ENCODE results near the gene KLHL17. TPM values are rescaled to one million over a fixed set of nuclear protein-coding genes. Genes with fewer than 3 reads are reported as not detected.
A peak's percentile ranks its signal among the peaks of the same experiment; 100 is the strongest.

Gene KLHL17
- polyA plus RNA-seq, 1 donor, result 6.8 TPM

- WGBS (ENCODE audit: insufficient coverage, low lambda C conversion rate), result no CpG with 5 or more reads among the region's 18 CpGs
- H3K9me3 ChIP-seq (ENCODE audit: control insufficient read depth, low read depth, low read length), result peaks cover 9% of the 10 kb centered on the region
- H3K4me3 ChIP-seq (ENCODE audit: low read length), result no peak overlapping the region
- peaks cover 9% of the 10 kb centered on the region for H3K4me1 ChIP-seq (ENCODE audit: control insufficient read depth, insufficient read depth, low read length)
- no peaks in the 10 kb centered on the region for H3K36me3 ChIP-seq (ENCODE audit: control insufficient read depth, insufficient read depth, low read length)
- no peak for DNase-seq
- no peak overlapping the region for H3K27ac ChIP-seq (ENCODE audit: low read length)
- peaks cover 81% of the 10 kb centered on the region for H3K27me3 ChIP-seq (ENCODE audit: control insufficient read depth, insufficient read depth, low read length)
Observed at GRCh38 chr1:930633-931138, 29.7 kb upstream of the KLHL17 start.

GRCh38 chr1:931380-932172 lies 28.8 kb upstream of the KLHL17 start:
- Histone ChIP-seq H3K4me3 (ENCODE audit: low read length) (no peak overlapping the region), H3K27ac (ENCODE audit: low read length) (no peak overlapping the region), H3K36me3 (ENCODE audit: control insufficient read depth, insufficient read depth, low read length) (no peaks in the 10 kb centered on the region), H3K4me1 (ENCODE audit: control insufficient read depth, insufficient read depth, low read length) (peaks cover 11% of the 10 kb centered on the region), H3K27me3 (ENCODE audit: control insufficient read depth, insufficient read depth, low read length) (peaks cover 81% of the 10 kb centered on the region), H3K9me3 (ENCODE audit: control insufficient read depth, low read depth, low read length) (peaks cover 7% of the 10 kb centered on the region)
- no peak for DNase-seq
- 20% methylated on average over 1 of the region's 15 CpGs for WGBS (ENCODE audit: insufficient coverage, low lambda C conversion rate)

DNA sequence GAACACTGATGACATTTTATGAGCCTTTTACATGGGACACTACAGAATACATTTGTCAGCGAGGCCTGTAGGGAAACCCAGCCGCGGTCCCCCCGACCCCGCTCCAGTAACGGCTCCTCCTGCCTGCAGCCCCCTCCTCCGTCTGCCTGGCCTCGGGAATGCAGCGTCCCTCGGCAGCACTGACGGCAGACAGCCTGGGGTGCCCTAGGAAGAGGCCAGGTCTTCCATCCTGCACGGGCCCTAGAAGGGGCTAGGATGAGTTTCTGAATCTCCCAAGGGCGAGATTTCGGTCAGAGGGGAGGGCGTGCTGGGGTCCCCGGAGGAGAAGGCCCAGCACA lies 28.2 kb upstream of the KLHL17 start:
- Histone ChIP-seq H3K4me1 (ENCODE audit: control insufficient read depth, insufficient read depth, low read length) (peaks cover 11% of the 10 kb centered on the region), H3K36me3 (ENCODE audit: control insufficient read depth, insufficient read depth, low read length) (no peaks in the 10 kb centered on the region), H3K27me3 (ENCODE audit: control insufficient read depth, insufficient read depth, low read length) (peaks cover 81% of the 10 kb centered on the region), H3K4me3 (ENCODE audit: low read length) (no peak overlapping the region), H3K9me3 (ENCODE audit: control insufficient read depth, low read depth, low read length) (peaks cover 7% of the 10 kb centered on the region), H3K27ac (ENCODE audit: low read length) (no peak overlapping the region)
- no CpG with 5 or more reads among the region's 16 CpGs for WGBS (ENCODE audit: insufficient coverage, low lambda C conversion rate)
- no peak for DNase-seq

- Histone ChIP-seq H3K36me3 (ENCODE audit: control insufficient read depth, insufficient read depth, low read length) (no peaks in the 10 kb centered on the region), H3K4me3 (ENCODE audit: low read length) (no peak overlapping the region), H3K9me3 (ENCODE audit: control insufficient read depth, low read depth, low read length) (peaks cover 7% of the 10 kb centered on the region), H3K27ac (ENCODE audit: low read length) (no peak overlapping the region), H3K27me3 (ENCODE audit: control insufficient read depth, insufficient read depth, low read length) (peaks cover 81% of the 10 kb centered on the region), H3K4me1 (ENCODE audit: control insufficient read depth, insufficient read depth, low read length) (peaks cover 11% of the 10 kb centered on the region)
- WGBS (ENCODE audit: insufficient coverage, low lambda C conversion rate), result no CpG with 5 or more reads among the region's 25 CpGs
- DNase-seq, result no peak
Observed at GRCh38 chr1:932776-933602, 27.4 kb upstream of the KLHL17 start.

GRCh38 chr1:933603-933940 lies 26.8 kb upstream of the KLHL17 start:
- peaks cover 82% of the 10 kb centered on the region for H3K27me3 ChIP-seq (ENCODE audit: control insufficient read depth, insufficient read depth, low read length)
- no peak overlapping the region for H3K4me3 ChIP-seq (ENCODE audit: low read length)
- H3K4me1 ChIP-seq (ENCODE audit: control insufficient read depth, insufficient read depth, low read length), result peaks cover 11% of the 10 kb centered on the region
- no CpG with 5 or more reads among the region's 10 CpGs for WGBS (ENCODE audit: insufficient coverage, low lambda C conversion rate)
- no peak for DNase-seq
- no peak overlapping the region for H3K27ac ChIP-seq (ENCODE audit: low read length)
- peaks cover 7% of the 10 kb centered on the region for H3K9me3 ChIP-seq (ENCODE audit: control insufficient read depth, low read depth, low read length)
- H3K36me3 ChIP-seq (ENCODE audit: control insufficient read depth, insufficient read depth, low read length), result no peaks in the 10 kb centered on the region

DNA sequence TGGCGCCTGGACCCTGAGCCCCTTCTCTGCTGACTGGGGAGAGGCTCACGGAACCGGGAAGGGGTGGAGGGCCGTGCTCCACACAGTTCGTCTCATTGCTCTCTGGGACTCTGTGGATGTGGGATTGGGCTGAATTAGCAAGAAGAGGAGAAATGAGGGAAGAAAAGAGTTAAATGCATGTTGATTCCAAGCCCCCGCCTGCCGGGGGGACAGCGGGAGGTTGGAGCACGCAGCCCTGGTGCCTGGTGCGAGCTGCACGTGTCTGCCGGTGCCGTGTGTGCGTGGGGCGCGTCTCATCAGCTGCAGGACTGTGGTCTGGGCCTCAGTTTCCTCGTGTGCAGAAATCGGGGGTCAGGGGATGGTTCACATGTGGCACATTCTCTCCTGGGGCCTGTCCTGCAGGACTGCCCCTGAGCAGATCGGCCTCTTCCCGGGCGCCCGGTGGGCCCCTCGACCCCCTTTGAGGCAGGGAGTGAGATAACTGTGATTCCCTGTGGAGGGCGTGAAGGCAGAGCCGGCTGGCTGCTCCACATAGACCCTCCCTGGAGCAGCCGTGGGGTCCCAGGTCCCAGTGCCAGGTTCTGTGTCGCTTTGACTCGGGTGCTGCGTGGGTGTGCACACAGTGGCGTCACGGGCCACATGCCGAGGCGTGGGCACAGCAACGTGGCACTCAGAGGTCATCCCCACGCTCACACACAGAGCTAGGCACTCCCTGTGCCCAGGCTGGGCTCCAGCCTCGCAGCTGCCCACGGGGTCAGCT lies 25.2 kb upstream of the KLHL17 start:
- H3K27ac ChIP-seq (ENCODE audit: low read length), result no peak overlapping the region
- H3K36me3 ChIP-seq (ENCODE audit: control insufficient read depth, insufficient read depth, low read length), result no peaks in the 10 kb centered on the region
- DNase-seq, result no peak
- H3K4me3 ChIP-seq (ENCODE audit: low read length), result no peak overlapping the region
- peaks cover 12% of the 10 kb centered on the region for H3K9me3 ChIP-seq (ENCODE audit: control insufficient read depth, low read depth, low read length)
- H3K27me3 ChIP-seq (ENCODE audit: control insufficient read depth, insufficient read depth, low read length), result peaks cover 87% of the 10 kb centered on the region
- H3K4me1 ChIP-seq (ENCODE audit: control insufficient read depth, insufficient read depth, low read length), result peaks cover 20% of the 10 kb centered on the region
- WGBS (ENCODE audit: insufficient coverage, low lambda C conversion rate), result no CpG with 5 or more reads among the region's 37 CpGs

DNA sequence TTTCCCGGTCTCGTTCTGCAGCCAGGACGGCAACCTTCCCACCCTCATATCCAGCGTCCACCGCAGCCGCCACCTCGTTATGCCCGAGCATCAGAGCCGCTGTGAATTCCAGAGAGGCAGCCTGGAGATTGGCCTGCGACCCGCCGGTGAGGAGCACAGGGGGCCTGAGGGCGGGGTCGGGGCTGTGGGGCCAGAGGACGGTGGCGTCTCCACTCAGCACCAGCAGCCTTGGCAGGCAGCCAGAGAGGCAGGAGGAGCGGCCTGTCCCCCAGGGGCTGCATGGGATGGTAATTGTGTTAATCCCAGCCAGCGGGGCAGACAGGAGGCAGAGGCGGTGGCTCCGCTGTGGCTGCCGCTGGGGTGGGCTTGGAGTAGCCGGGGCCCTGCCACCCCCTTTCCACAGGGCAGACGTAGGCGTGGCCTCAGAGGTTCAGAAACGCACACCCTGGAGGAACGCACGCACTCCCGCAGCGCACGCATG lies 24.6 kb upstream of the KLHL17 start:
- H3K4me3 ChIP-seq (ENCODE audit: low read length), result no peak overlapping the region
- H3K4me1 ChIP-seq (ENCODE audit: control insufficient read depth, insufficient read depth, low read length), result peaks cover 25% of the 10 kb centered on the region
- no peaks in the 10 kb centered on the region for H3K36me3 ChIP-seq (ENCODE audit: control insufficient read depth, insufficient read depth, low read length)
- peak in 1 of 2 donors; percentile 48 for DNase-seq
- H3K9me3 ChIP-seq (ENCODE audit: control insufficient read depth, low read depth, low read length), result peaks cover 12% of the 10 kb centered on the region
- no peak overlapping the region for H3K27ac ChIP-seq (ENCODE audit: low read length)
- peaks cover 87% of the 10 kb centered on the region for H3K27me3 ChIP-seq (ENCODE audit: control insufficient read depth, insufficient read depth, low read length)
- 0% methylated on average over 1 of the region's 30 CpGs for WGBS (ENCODE audit: insufficient coverage, low lambda C conversion rate)

DNA sequence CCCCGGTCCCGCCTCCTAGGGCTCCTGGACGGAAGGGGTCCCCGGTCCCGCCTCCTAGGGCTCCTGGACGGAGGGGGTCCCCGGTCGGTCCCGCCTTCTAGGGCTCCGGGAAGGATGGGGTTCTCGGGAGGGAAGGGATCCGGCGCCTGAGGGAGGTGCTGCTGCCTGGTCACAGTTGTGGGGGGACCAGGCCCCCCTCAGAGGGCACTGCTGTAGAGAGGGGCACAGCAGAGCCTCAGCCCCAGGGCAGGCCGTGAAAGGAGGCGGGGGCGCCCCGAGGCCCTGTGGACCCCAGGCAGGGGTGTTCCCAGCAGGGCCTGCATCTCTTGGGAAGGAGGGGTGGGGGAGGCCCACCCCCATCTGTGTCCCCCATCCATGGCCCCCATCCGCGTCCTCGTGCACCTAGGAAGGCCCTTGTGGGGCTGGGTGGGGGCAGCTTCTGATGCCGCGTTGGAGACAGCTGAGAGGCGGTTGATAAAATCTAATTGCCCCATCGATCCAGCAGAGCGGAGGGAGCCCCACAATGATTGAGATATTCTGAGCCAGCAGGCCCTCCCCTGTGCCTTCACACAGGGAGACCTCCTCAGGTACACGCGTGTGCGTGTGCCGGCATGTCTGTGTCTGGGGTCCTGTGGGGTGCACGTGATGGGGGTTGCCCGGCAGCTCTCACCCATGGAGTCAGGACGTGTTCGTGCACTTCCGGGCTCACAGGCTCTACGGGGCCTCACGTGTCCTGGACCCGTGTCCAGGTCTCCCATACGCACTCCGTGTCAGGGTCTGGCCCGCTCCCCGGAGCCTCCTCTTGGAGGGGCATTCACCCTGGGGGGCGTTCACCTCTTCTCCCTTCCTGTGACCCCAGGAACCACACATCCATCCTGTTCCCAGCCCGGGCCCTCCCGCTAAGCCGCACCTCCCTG lies 23.8 kb upstream of the KLHL17 start:
- H3K36me3 ChIP-seq (ENCODE audit: control insufficient read depth, insufficient read depth, low read length), result no peaks in the 10 kb centered on the region
- H3K4me3 ChIP-seq (ENCODE audit: low read length), result no peak overlapping the region
- peaks cover 32% of the 10 kb centered on the region for H3K4me1 ChIP-seq (ENCODE audit: control insufficient read depth, insufficient read depth, low read length)
- peaks cover 18% of the 10 kb centered on the region for H3K9me3 ChIP-seq (ENCODE audit: control insufficient read depth, low read depth, low read length)
- no CpG with 5 or more reads among the region's 45 CpGs for WGBS (ENCODE audit: insufficient coverage, low lambda C conversion rate)
- no peak for DNase-seq
- peaks cover 88% of the 10 kb centered on the region for H3K27me3 ChIP-seq (ENCODE audit: control insufficient read depth, insufficient read depth, low read length)
- H3K27ac ChIP-seq (ENCODE audit: low read length), result no peak overlapping the region

DNA sequence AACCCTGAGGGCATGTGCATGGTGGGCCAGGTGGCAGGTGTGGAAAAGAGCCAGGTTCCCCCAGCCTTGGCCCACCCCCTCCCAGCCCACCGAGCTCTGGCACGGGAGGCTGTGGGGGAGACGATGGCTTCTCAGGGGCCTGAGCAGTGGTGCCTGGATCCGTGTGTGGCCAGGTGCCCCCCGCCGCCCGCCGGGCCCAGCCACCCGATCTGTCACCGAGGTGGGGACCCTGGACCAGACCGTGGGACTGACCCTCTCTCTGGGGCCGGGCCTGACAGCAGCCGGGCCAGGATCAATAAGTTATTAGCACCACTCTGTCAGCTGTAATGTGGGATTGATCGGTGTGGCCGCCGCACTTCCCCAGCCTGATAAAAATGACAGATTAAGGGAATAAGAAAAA lies 22.9 kb upstream of the KLHL17 start:
- peaks cover 32% of the 10 kb centered on the region for H3K4me1 ChIP-seq (ENCODE audit: control insufficient read depth, insufficient read depth, low read length)
- no peak overlapping the region for H3K4me3 ChIP-seq (ENCODE audit: low read length)
- WGBS (ENCODE audit: insufficient coverage, low lambda C conversion rate), result no CpG with 5 or more reads among the region's 16 CpGs
- no peaks in the 10 kb centered on the region for H3K36me3 ChIP-seq (ENCODE audit: control insufficient read depth, insufficient read depth, low read length)
- H3K9me3 ChIP-seq (ENCODE audit: control insufficient read depth, low read depth, low read length), result peaks cover 18% of the 10 kb centered on the region
- H3K27me3 ChIP-seq (ENCODE audit: control insufficient read depth, insufficient read depth, low read length), result peaks cover 83% of the 10 kb centered on the region
- H3K27ac ChIP-seq (ENCODE audit: low read length), result no peak overlapping the region
- no peak for DNase-seq

All from large intestine (tissue), 3 donors.